ENCODE data around the gene BEND3.
A peak's percentile ranks its signal among the peaks of the same experiment; 100 is the strongest.
"Not testable (repeated sequence)": the region's sequence is repeated elsewhere in the genome, so short reads cannot be mapped to it uniquely, and the experiment has no call there.

BEND3 gene

DNA sequence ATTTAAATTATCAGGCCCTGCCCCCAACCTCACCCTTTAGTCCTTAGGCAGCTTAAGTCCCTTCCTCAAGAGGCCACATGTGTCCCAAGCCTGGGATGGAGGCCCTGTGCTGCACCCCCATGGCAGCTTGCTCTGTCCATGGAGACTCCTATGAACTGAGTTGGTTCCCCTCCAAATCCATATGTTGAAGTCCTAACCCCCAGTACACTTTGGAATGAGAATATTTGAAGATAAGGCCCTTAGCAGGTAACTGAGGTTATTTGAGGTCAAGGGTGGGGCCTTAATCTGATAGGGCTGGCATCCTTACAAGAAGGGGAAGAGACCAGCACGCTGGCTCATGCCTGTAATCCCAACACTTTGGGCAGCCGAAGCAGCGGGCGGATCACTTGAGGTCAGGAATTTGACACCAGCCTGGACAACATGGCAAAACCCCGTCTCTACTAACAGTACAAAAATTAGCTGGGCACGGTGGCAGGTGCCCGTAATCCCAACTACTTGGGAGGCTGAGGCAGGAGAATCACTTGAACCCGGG lies 6.7 kb upstream of the BEND3 start:
- no peak for DNase-seq (ENCODE audit: low read depth in 3 of 3, low spot score in 1 of 3)

DNA sequence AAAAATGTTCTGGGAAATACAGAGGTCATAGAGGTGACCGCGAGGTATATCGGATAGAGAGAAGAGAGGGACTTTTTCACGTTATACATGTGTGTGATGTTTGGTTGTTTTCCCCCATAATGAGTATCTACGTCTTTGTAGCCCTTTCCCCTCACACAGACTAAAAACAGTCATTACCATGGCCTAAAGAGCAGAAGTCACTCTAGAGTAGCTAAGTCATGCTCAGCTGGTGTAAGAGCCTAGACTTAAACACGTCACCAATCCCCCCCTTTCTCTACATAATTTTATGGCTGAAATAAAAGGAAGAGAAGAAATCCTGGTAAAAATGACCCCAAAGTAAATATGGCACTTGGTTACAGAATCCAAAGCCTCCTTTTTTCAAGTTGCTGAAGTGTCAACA lies 6.0 kb upstream of the BEND3 start:
- DNase-seq (ENCODE audit: low read depth in 3 of 3, low spot score in 1 of 3): no peak

- DNase-seq (ENCODE audit: low read depth in 3 of 3, low spot score in 1 of 3): no peak
Measured at GRCh38 chr6:107120404-107120803, 5.1 kb upstream of the BEND3 start.

- no peak for DNase-seq (ENCODE audit: low read depth in 3 of 3, low spot score in 1 of 3)
Measured at GRCh38 chr6:107118976-107119375, 3.7 kb upstream of the BEND3 start.

DNA sequence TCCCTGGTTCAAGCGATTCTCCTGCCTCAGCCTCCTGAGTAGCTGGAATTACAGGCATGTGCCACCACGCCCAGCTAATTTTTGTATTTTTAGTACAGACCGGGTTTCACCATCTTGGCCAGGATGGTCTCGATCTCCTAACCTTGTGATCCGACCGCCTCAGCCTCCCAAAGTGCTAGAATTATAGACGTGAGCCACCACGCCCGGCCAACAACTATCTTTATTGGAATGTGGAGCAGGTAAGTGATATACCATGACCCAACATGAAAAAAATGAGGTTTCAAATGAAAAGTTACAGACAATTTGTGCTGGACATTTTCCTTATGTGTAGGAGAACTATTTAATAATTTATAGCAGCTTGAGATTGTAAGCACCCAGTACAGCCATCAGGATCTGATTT lies 3.2 kb upstream of the BEND3 start:
- DNase-seq (ENCODE audit: low read depth in 3 of 3, low spot score in 1 of 3): not testable (repeated sequence)

DNA sequence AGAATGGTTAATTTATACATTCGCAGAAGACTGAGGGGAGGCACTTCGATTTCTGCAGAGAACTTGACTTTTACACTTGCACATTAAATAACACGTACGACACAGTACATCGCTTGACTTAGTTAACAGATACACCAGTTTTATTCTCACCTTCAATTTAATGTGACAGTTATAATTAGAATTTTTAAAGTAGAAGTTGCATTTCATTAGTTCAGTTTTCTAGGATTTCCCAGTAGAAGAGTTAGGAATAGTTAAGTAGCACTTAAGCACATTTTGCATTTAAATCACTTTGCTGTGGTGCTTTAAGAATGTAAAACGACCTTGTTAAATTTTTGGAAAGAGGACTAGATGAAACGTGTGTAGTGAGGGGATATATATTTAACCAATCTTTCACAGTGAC lies 1.6 kb upstream of the BEND3 start:
- no peak for DNase-seq (ENCODE audit: low read depth in 3 of 3, low spot score in 1 of 3)

- no peak for DNase-seq (ENCODE audit: low read depth in 3 of 3, low spot score in 1 of 3)
Measured at GRCh38 chr6:107116328-107116892, 1.1 kb upstream of the BEND3 start.

GRCh38 chr6:107115695-107116327 lies 496 bp upstream of the BEND3 start:
- peak in 1 of 3 donors; percentile 24 for DNase-seq (ENCODE audit: low read depth in 3 of 3, low spot score in 1 of 3)

DNA sequence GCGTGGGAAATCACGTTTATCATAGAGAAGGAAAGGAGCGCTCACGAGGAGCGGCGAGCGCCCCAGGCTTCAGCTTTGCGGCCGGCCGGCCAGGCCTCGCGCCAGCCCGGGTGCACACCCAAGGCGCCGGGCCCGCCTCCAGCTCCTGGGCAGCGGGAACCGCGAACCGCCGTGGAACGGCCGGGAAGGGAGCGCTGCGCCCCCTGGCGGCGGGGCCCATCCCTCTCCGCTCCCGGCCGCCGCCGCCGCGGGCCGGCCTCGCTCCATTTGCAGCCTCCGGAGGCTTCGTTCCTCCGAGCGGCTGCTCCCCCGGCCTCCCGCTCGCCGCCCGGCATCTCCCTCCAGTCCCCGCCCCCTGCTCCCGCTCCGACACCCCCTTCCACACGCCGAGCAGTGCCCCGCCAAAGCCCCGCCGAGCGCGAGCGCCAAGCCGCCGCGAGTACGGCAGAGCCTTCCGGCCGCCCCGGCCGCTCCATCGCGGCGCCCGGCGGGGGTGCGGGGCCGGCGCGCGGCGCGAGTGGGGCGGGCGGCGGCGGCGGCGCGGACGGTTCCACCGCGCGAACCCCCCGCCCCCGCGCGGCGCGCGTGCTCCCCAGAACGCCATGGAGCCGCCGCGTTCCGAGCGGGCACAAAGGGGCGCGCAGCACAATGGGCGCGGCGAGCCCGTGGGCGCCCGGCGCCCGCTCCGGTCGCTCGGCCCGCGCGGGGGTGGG lies 946 bp downstream of the BEND3 start:
- DNase-seq (ENCODE audit: low read depth in 3 of 3, low spot score in 1 of 3): peak; percentile 19 to 62 (median 40)

GRCh38 chr6:107110200-107110599 lies 5.1 kb downstream of the BEND3 start:
- DNase-seq (ENCODE audit: low read depth in 3 of 3, low spot score in 1 of 3): no peak

DNA sequence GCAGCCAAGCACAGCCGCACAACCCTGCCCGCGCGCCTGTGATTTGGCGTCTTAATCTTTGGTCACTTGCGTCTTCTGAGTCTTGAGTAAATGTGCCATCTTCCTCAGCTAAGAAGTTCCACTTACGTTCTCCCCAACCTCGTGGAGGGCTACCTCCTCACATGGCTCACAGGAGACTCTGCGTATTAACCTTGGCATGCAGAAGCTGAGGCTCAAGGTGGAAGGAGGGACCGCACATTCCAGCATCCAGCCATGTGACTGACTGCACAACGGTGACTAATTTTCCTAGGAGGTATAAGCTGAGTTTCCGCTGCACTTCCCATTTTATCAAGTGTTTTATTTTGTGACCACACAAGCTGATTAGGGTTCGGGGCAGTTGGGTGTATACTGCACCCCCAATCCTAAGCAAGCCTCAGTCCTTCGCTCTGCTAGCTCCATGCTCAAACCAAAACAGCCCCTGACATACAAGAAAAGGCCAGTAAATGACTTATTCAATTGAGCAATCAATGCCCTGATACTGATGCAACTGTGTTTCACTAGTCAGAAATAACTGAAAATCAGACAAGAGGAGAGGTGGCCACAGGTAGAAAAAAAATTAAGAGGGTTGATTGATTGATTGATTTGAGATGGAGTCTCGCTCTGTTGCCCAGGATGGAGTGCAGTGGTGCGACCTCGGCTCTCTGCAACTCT lies 7.0 kb downstream of the BEND3 start:
- DNase-seq (ENCODE audit: low read depth in 3 of 3, low spot score in 1 of 3): no peak

GRCh38 chr6:107107791-107108190 lies 7.5 kb downstream of the BEND3 start:
- DNase-seq (ENCODE audit: low read depth in 3 of 3, low spot score in 1 of 3): no peak

GRCh38 chr6:107106165-107106564 lies 9.2 kb downstream of the BEND3 start:
- DNase-seq (ENCODE audit: low read depth in 3 of 3, low spot score in 1 of 3): no peak

DNA sequence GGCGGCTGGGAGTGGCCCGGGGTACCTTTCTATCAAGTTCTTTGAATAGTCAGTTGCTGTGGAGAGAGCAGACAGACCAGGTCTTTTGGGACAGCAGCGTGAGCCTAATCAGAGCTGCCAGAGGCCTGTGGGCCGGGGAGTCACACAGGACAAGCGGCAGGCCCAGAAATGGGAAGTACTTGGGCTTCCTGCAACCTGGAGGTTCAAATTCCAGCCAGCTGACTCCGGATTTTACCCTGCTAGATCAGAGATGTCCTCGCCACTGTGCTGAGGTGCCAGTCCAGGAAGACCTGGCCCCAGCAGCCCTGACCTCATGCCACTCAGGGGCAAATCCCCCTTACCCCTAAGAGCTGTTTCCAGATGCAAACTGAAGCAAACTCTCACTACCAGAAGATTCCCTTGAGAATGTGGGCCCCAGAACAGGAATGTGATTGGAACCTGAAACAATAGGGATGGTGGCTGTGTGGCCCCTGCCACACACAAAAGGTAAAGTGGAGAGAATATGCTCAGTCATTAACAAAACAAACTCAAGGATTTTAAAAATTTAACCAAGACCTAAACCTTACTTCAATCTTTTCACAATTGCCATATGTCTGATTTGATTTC lies 9.7 kb downstream of the BEND3 start:
- no peak for DNase-seq (ENCODE audit: low read depth in 3 of 3, low spot score in 1 of 3)

DNA sequence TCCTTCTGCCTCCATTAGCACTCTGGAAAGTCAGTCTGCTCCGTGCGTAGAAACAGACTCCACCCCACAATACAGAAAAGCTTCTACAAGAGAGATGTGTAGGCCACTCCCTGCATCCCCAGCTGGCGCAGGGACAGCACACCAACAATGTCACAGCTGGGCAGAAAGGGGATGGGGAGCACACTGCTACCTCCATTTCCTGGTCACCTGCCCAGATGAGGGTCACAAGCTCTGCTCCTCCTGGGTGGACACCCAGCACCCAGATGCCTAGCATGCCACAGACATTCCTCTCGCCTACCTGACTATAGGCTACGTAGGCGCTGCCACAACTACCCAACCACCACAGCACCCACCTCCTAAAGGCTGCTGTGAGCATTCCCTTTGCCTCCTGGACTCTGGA lies 12.2 kb downstream of the BEND3 start:
- no peak for DNase-seq (ENCODE audit: low read depth in 3 of 3, low spot score in 1 of 3)

DNA sequence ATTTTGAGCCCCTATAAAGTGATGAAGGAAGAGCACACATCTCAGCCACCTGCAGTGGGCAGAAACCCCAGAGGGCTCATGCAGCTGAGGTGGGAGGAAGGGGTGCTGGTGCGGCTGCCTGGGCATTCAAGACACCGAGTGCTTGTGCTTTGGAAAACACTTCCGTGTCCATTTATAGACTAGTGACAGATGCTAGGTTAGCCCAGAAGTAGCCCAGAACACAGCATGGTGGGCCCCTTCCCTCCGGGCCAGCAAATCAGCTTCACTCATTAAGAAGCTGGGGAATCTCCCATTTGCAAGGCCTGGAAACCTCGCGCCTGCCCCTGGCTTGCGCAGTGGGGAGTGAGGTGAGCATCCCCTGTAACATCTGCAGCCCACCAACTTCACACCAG lies 12.9 kb downstream of the BEND3 start:
- DNase-seq (ENCODE audit: low read depth in 3 of 3, low spot score in 1 of 3): no peak

- DNase-seq (ENCODE audit: low read depth in 3 of 3, low spot score in 1 of 3): no peak
Measured at GRCh38 chr6:107101686-107102413, 13.5 kb downstream of the BEND3 start.

DNA sequence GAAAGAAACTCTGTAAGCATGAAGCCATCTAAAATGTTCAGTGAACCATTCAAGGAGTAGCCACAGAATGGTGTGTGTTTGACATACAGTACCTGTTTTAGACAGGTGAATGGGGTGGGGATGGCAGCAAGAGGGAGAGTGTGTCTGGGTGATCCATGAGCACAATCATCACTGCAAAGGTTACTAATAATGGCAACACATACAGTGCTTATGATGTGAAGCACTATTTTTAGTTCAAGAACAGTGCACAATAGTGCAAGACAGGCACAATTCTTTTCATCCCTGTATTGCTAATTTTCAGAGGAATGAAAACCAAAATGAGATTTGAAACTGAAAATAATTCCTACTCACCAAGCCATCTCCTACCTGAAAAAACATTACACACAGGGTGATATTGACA lies 14.1 kb downstream of the BEND3 start:
- DNase-seq (ENCODE audit: low read depth in 3 of 3, low spot score in 1 of 3): no peak

DNA sequence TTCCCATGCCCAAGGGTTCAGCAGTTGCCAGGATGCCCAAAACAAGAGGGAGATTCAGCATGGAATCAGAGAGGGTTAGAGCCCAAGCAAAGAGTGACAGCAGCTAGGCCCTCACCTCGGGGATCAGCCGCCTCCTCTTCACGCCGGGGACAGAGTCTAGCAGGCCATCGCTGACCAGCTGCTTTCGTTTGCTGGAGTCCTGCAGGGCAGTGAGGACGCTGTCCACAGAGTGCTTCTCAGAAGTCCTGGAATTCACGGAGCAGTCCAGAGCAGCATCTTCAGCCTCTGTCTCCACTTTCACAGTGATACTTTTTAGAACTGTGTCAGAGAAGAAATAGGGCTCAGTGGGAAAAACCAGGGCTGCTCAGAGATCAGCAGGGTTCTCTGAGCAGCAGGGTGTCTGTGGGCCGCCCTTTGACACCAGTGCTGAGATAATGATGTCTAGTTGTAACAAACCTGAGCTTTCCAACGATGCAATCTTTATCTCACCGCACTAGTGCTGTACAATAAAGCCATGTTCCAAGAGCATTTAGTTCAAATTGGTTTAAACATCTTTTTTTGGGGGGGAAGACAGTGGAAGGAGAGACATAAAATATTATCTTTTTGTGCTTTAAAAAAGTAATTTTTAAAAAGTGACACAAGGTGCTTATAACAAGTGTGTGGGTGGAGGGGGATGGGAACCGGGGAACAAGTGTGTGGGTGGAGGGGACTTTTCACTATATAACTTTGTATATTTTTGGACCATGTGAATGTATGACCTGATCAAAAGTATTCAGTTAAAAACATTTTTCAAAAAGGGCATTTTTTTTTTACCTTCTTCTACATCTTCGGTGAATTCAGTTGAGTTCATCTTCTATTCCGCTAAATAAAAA lies 16.6 kb downstream of the BEND3 start:
- DNase-seq (ENCODE audit: low read depth in 3 of 3, low spot score in 1 of 3): no peak

GRCh38 chr6:107084459-107084858 lies 30.9 kb downstream of the BEND3 start:
- DNase-seq (ENCODE audit: low read depth in 3 of 3, low spot score in 1 of 3): not testable (repeated sequence)
